B cell (primary cell): Measurements from ENCODE around the gene RPL35. TPM values are rescaled to one million over a fixed set of nuclear protein-coding genes. Genes with fewer than 3 reads are reported as not detected.
A peak's percentile ranks its signal among the peaks of the same experiment; 100 is the strongest.

Experiments
- ATAC-seq: fragments of 200-7000 bp; cut with Tn5 transposase; one replicate; pipeline ENCODE4 v1.10.0; 2021; ENCODE audit warnings: low read depth, mild to moderate bottlenecking, moderate number of reproducible peaks, moderate library complexity
- CTCF ChIA-PET: fragments of 350-600 bp; sonication (Branson Sonifier 250); formaldehyde crosslinking; loops from one replicate; lab custom pipeline; 2021; ENCODE audit warnings: antibody characterized with exemption, inconsistent platforms; lab: Charles Lee
- POLR2A ChIA-PET: fragments of 350-600 bp; sonication (Branson Sonifier 250); formaldehyde crosslinking; loops from one replicate; lab custom pipeline; 2021; ENCODE audit warnings: antibody characterized with exemption; lab: Charles Lee
- DNase-seq: peaks from one replicate; pipeline ENCODE4 v3.0.0; 2013
- H2AFZ ChIP-seq: 2 replicates; pipeline ENCODE4 v1.6.1; 2012; ENCODE audit warnings: mild to moderate bottlenecking, low read depth, low read length; ENCODE audit not compliant: insufficient read depth, poor library complexity, severe bottlenecking
- H3K27ac ChIP-seq, 2 donors: 1 replicate in 1 of 2; 2 replicates in 1 of 2; pipeline ENCODE4 v1.5.1; 2012 to 2013; ENCODE audit warnings: low read length in 2 of 2, mild to moderate bottlenecking in 2 of 2, moderate library complexity in 1 of 2
- H3K27me3 ChIP-seq, 4 experiments: fragments of 200-600 bp in 1 of 4; sonication (generic) in 1 of 4; replicated peaks in 1 of 4; 1 replicate in 2 of 4; 2 replicates in 2 of 4; pipeline versions ENCODE4 v1.6.1 to v1.7.0; 2013 to 2016; ENCODE audit warnings: low read length in 3 of 4, mild to moderate bottlenecking in 2 of 4, mixed read lengths in 1 of 4, moderate library complexity in 1 of 4; ENCODE audit not compliant: insufficient read depth in 4 of 4, control insufficient read depth in 3 of 4; ENCODE audit errors: control extremely low read depth in 1 of 4
- H3K36me3 ChIP-seq, 2 experiments: replicated peaks in 1 of 2; 1 replicate in 1 of 2; 2 replicates in 1 of 2; pipeline versions ENCODE4 v1.6.1 to v1.7.1; 2013; ENCODE audit warnings: low read length in 1 of 2; ENCODE audit not compliant: insufficient read depth in 2 of 2, control insufficient read depth in 1 of 2; ENCODE audit errors: control extremely low read depth in 1 of 2, extremely low read depth in 1 of 2
- H3K4me1 ChIP-seq, 2 donors: fragments of 200-600 bp in 1 of 2; sonication (generic) in 1 of 2; 1 replicate in 1 of 2; 2 replicates in 1 of 2; pipeline versions ENCODE4 v1.5.1 to v1.6.1; 2013 to 2017; ENCODE audit warnings: low read length in 2 of 2; ENCODE audit not compliant: control insufficient read depth in 2 of 2, insufficient read depth in 2 of 2
- H3K4me2 ChIP-seq: replicated peaks from 2 replicates; pipeline ENCODE3; 2012; ENCODE audit warnings: mild to moderate bottlenecking, low read depth, low read length; ENCODE audit not compliant: poor library complexity, severe bottlenecking
- H3K4me3 ChIP-seq, 5 experiments: fragments of 200-600 bp in 1 of 5; sonication (generic) in 1 of 5; 1 replicate in 3 of 5; 2 replicates in 2 of 5; pipeline versions ENCODE4 v1.5.1 to v1.7.0; 2011 to 2016; ENCODE audit warnings: low read length in 4 of 5, mild to moderate bottlenecking in 4 of 5, low read depth in 2 of 5, control low read depth in 1 of 5, moderate library complexity in 1 of 5; ENCODE audit not compliant: insufficient read depth in 1 of 5; ENCODE audit errors: control extremely low read depth in 1 of 5, extremely low read depth in 1 of 5
- H3K79me2 ChIP-seq: fragments of 200-600 bp; sonication (generic); one replicate; pipeline ENCODE4 v1.6.0; 2016; ENCODE audit warnings: low read length; ENCODE audit not compliant: control insufficient read depth, insufficient read depth
- H3K9ac ChIP-seq: fragments of 200-600 bp; sonication (generic); 2 replicates; pipeline ENCODE4 v1.6.1; 2017; ENCODE audit warnings: mild to moderate bottlenecking, low read length, moderate library complexity
- H3K9me3 ChIP-seq, 3 donors: one replicate each; pipeline versions ENCODE4 v1.6.1 to v1.7.1; 2013; ENCODE audit warnings: low read length in 2 of 3; ENCODE audit not compliant: control insufficient read depth in 2 of 3, insufficient read depth in 1 of 3; ENCODE audit errors: control extremely low read depth in 1 of 3
- H4K20me1 ChIP-seq: 2 replicates; pipeline ENCODE4 v1.6.0; 2012; ENCODE audit warnings: mild to moderate bottlenecking, low read length; ENCODE audit not compliant: insufficient read depth, control insufficient read depth, poor library complexity, severe bottlenecking
- H3K27ac Mint-ChIP-seq: one replicate; pipeline ENCODE4 v1.8.0; 2021; ENCODE audit warnings: mixed read lengths
- H3K27me3 Mint-ChIP-seq: one replicate; pipeline ENCODE4 v1.8.0; 2021; ENCODE audit warnings: mixed read lengths
- H3K4me1 Mint-ChIP-seq: one replicate; pipeline ENCODE4 v1.8.0; 2021; ENCODE audit warnings: mixed read lengths
- H3K4me3 Mint-ChIP-seq: one replicate; pipeline ENCODE4 v1.8.0; 2021; ENCODE audit warnings: mixed read lengths
- H3K9me3 Mint-ChIP-seq: one replicate; pipeline ENCODE4 v1.8.0; 2022; ENCODE audit warnings: mixed read lengths; ENCODE audit not compliant: insufficient read depth
- EZH2 ChIP-seq: IDR thresholded peaks from 2 replicates; pipeline ENCODE4 v1.6.1; 2012; ENCODE audit warnings: borderline replicate concordance, low read depth, mild to moderate bottlenecking, moderate library complexity, low read length; ENCODE audit not compliant: insufficient read depth, poor library complexity, severe bottlenecking
- WGBS: methylation state at CpG from one replicate; pipeline ENCODE4 v1.1.5; 2013; ENCODE audit warnings: missing lambda C conversion rate; ENCODE audit not compliant: insufficient coverage; 5-methylcytosine and 5-hydroxymethylcytosine counted together
- intact Hi-C: fragments of 100-400 bp; cut with micrococcal nuclease; formaldehyde crosslinking; loops from one replicate; pipeline ENCODE4 v1.10.0; 2022
- polyA plus RNA-seq: library from polyadenylated mRNA; depleted of rRNA; stranded (reverse); fragments of >200 nt; gene quantifications from 2 replicates; pipeline ENCODE4 v1.2.3, GENCODE V29; 2012
- total RNA-seq, 2 donors: library from RNA; stranded (reverse); fragments of 120-200 nt in 1 of 2; gene quantifications; 1 replicate in 1 of 2; 2 replicates in 1 of 2; pipeline versions ENCODE4 v1.2.3 to v1.2.4, GENCODE V29; 2013 to 2022
- TF ChIP-seq, protein P1 (sequence below): fragments of 200-600 bp; IDR thresholded peaks from one replicate; pipeline ENCODE4 v1.8.0; 2022; ENCODE audit warnings: antibody characterized with exemption, mild to moderate bottlenecking

Gene RPL35
- total and polyA plus RNA-seq, 2 donors (not counting 1 experiment from before 2014, with no cell fraction given), result 1,609 to 3,858 TPM

DNA sequence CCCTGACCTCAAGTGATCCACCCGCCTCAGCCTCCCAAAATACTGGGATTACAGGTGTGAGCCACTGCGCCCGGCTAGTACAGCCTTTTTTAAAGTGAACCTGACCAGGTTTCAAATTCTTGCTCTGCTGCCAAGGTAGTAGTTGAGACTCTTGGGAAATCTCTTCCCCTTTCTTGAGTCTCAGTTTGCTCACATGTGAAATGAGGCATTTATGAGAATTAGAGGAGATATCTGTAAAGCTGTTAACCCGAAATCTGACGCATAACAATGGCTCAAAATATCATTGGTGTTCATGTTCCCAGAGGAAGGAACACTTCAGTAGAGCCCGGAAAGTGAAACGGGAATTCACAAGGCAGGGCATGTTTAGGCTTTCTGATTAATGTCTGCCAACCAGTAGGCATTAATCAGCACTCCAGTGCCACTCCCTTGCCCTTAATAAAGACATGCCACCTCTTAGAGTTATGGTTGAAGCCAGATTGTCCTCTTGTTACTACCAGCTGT, 1.7 kb upstream of the RPL35 start:
- no peak overlapping the region for H3K9ac ChIP-seq
- H3K4me2 ChIP-seq, result no peak overlapping the region
- no peaks in the 10 kb centered on the region for H3K27me3 Mint-ChIP-seq
- H2AFZ ChIP-seq, result peak overlapping the region; percentile 24
- no peaks in the 10 kb centered on the region for H3K9me3 ChIP-seq
- H3K4me1 Mint-ChIP-seq, result peaks cover 39% of the 10 kb centered on the region
- H3K27me3 ChIP-seq, result no peaks in the 10 kb centered on the region
- intact Hi-C loops, result loop anchor here (5.0 to 10.0 kb wide), 4 partner anchors 339 to 1941 kb away; partner anchors contain the start of genes HSPA5, PSMB7, RABEPK and ZBTB43
- H3K4me3 Mint-ChIP-seq, result peak overlapping the region; percentile 71
- TF ChIP-seq, protein P1, sequence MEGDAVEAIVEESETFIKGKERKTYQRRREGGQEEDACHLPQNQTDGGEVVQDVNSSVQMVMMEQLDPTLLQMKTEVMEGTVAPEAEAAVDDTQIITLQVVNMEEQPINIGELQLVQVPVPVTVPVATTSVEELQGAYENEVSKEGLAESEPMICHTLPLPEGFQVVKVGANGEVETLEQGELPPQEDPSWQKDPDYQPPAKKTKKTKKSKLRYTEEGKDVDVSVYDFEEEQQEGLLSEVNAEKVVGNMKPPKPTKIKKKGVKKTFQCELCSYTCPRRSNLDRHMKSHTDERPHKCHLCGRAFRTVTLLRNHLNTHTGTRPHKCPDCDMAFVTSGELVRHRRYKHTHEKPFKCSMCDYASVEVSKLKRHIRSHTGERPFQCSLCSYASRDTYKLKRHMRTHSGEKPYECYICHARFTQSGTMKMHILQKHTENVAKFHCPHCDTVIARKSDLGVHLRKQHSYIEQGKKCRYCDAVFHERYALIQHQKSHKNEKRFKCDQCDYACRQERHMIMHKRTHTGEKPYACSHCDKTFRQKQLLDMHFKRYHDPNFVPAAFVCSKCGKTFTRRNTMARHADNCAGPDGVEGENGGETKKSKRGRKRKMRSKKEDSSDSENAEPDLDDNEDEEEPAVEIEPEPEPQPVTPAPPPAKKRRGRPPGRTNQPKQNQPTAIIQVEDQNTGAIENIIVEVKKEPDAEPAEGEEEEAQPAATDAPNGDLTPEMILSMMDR, result no peak
- no peaks in the 10 kb centered on the region for H3K9me3 Mint-ChIP-seq
- WGBS, result 58% methylated on average over 6 of the region's 7 CpGs
- peaks cover 0 to 27% of the 10 kb centered on the region in 2 experiments for H3K36me3 ChIP-seq
- DNase-seq, result peak; percentile 35
- peak overlapping the region in 1 of 2 donors; percentile 14 for H3K27ac ChIP-seq
- H3K4me3 ChIP-seq, result no peak overlapping the region
- ATAC-seq, result no peak
- ChIA-PET CTCF (interaction anchor here (6.5 to 7.9 kb wide), 2 partner anchors 11 to 89 kb away, joined by 51 to 61 read pairs; partner anchors contain the start of genes NR6A1, OLFML2A and WDR38), POLR2A (interaction anchor here (2.8 kb wide), 1 partner anchor 9 kb away, joined by 26 read pairs; no protein-coding TSS in a partner anchor)
- H3K79me2 ChIP-seq, result peaks cover 12% of the 10 kb centered on the region
- peak overlapping the region; percentile 62 for H3K27ac Mint-ChIP-seq
- peaks cover 32% of the 10 kb centered on the region for H4K20me1 ChIP-seq
- H3K4me1 ChIP-seq, result peaks cover 25 to 42% of the 10 kb centered on the region in 2 donors

DNA sequence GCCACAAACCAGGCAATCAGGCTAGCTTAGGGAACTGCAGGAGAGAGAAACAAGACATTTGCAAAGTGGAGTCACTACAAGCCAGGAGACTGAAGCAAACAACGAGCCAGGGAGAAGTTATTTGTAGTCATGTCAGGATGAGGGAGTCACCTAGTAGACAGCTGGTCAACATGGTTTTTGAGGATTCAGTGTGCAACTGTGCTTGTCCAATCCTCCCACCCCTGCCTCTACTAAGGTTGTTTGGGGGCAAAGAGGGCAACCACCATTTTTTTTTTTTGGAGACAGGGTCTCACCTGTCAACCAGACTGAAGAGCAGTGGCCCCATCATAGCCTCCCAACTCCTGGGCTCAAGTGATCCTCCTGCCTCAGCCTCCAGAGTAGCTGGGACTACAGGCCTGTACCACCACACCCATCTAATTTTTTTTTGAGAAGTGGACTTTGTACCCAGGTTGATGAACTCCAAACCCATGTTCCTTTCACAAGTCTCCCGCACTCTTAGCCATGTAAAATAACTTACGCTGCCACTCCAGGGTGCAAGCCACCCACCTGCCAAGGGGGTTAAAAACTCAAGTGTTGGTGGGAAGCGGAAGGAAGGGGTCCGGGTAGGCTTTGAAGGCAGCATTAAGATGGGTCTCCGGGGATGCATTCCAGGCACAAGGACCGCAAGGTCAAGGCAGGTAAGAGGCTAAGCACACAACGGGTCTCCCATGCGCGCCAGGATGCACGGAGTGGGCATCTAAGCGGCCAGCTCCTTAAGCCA, 995 bp downstream of the RPL35 start:
- peaks cover 18 to 34% of the 10 kb centered on the region in 2 donors for H3K4me1 ChIP-seq
- H3K4me2 ChIP-seq, result peak overlapping the region; percentile 75
- WGBS, result 12% methylated on average over 10 of the region's 12 CpGs
- H3K9ac ChIP-seq, result peak overlapping the region; percentile 77
- H4K20me1 ChIP-seq, result peaks cover 41% of the 10 kb centered on the region
- H3K4me3 Mint-ChIP-seq, result peak overlapping the region; percentile 99
- no peaks in the 10 kb centered on the region for H3K27me3 Mint-ChIP-seq
- peak overlapping the region; percentile 98 for H3K27ac Mint-ChIP-seq
- ChIA-PET CTCF (interaction anchor here (1.0 to 7.9 kb wide), 6 partner anchors 8 to 243 kb away, joined by 3 to 61 read pairs (median 12); partner anchors contain the start of genes NR6A1, OLFML2A and WDR38), POLR2A (interaction anchor here (0.5 to 2.8 kb wide), 6 partner anchors 7 to 1626 kb away, joined by 3 to 26 read pairs (median 4); partner anchors contain the start of genes GAPVD1, NR6A1 and WDR38)
- TF ChIP-seq, protein P1, result no peak
- TF ChIP-seq EZH2, result no peak
- H3K9me3 Mint-ChIP-seq, result no peaks in the 10 kb centered on the region
- peaks cover 3% of the 10 kb centered on the region for H3K79me2 ChIP-seq
- H3K9me3 ChIP-seq, result no peaks in the 10 kb centered on the region
- peaks cover 0 to 43% of the 10 kb centered on the region in 2 experiments for H3K36me3 ChIP-seq
- H2AFZ ChIP-seq, result peak overlapping the region; percentile 94
- peak overlapping the region; percentile 36 to 91 (median 81) for H3K4me3 ChIP-seq
- DNase-seq (peak; percentile 28), ATAC-seq (no peak)
- no peaks in the 10 kb centered on the region for H3K27me3 ChIP-seq
- intact Hi-C loops, result loop anchor here (1.0 to 10.0 kb wide), 7 partner anchors 7 to 1944 kb away; partner anchors contain the start of genes HSPA5, NR6A1, PSMB7 and RABEPK
- peaks cover 28% of the 10 kb centered on the region for H3K4me1 Mint-ChIP-seq
- H3K27ac ChIP-seq, result peak overlapping the region; percentile 88 to 93
